Stimulated activated CD8-positive, alpha-beta memory T cell treated with anti-CD3 and anti-CD28 coated beads, Interleukin-12 subunit alpha, Interleukin-12 subunit beta, amount 100 ng/mL, for 4 hours (primary cell): ENCODE data around the gene DMRT1.
"Not testable (repeated sequence)": the region's sequence is repeated elsewhere in the genome, so short reads cannot be mapped to it uniquely, and the experiment has no call there.

Experiments used
- DNase-seq: peaks from one replicate; pipeline ENCODE4 v3.0.0-alpha.2; 2020; ENCODE audit warnings: low read depth

The DMRT1 gene

DNA sequence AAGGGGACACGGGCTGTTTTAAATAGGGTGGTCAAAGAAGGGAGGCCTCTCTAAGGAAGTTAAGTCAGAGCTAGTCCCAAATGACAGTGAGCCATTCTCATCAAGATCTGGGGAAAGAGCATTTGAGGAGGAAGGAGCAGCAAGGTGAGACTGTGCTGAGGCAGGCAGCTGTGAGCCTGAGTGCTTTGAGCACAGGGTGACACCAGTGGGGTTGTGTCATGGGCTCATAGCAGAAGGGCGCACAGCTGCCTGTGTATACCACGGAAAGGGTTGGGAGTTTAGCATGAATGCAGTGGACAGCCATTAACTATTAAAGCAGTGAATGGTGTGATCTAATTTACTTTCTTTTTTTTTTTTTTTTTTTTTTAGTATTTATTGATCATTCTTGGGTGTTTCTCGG lies 19.2 kb downstream of the DMRT1 start:
- no peak for DNase-seq

DNA sequence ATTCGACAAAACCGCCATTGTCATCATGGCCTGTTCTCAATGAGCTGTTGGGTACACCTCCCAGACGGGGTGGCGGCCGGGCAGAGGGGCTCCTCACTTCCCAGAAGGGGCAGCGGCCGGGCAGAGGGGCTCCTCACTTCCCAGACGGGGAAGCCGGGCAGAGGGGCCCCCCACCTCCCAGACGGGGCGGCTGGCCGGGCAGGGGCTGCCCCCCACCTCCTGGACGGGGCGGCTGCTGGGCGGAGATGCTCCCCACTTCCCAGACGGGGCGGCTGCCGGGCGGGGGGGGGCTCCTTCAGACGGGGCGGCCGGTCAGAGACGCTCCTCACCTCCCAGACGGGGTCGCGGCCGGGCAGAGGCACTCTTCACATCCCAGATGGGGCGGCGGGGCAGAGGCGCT lies 20.0 kb downstream of the DMRT1 start:
- not testable (repeated sequence) for DNase-seq

DNA sequence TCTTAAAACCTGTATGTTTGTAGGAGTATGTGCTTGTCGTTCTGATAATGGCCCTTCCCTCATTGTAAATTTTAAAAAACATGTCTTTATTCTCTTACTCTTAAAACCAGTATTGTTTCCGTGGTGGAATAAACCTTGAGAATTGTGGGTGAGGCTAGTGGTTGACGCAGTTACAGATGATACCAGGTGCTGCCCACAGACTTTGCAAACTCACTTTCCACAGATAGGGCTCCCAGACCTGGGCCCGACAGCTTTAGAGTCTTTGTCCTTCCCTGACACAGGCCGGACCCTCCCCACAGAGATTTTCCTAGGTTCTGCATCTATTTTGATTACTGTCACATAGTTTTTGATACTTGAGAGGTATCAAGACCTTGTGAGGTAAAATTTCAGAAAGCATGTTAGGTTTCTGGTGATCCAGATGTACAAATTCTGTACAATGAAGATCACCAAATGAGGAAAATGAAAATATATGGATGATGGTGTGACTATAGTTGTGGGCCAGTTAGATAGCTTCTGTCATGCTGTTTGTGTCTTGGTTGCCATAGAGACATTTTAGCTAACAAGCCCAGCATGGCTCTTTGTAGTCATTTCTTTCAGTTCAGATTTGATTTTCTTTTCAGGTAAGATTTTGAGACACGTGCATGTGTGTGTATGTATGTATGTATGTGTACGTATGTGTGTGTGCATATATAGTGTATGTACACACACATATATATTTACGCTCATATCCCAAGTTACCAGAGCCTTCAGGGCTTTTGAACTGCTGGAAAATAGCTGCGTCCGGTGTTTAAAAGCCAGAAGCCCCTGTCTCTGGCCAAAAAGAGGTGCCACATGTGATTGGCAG lies 33.8 kb downstream of the DMRT1 start:
- DNase-seq, result no peak

DNA sequence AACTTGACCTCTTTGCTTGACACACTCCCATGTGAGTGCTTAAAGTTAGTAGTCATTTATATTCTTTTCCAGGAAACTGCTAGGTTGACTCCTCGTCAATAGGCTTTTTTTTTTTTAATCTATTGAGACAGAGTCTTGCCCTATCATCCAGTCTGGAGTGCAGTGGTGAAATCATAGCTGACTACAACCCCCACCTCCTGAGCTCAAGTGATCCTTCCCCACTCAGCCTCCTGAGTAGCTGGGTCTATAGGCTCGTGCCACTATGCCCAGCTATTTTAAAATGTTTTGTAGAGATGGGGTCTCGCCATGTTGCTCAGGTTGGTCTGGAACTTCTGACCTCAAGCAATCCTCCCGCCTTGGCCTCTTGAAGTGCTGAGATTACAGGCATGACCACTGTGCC lies 34.9 kb downstream of the DMRT1 start:
- DNase-seq, result no peak

- no peak for DNase-seq
Measured at GRCh38 chr9:878239-878638, 36.7 kb downstream of the DMRT1 start.

DNA sequence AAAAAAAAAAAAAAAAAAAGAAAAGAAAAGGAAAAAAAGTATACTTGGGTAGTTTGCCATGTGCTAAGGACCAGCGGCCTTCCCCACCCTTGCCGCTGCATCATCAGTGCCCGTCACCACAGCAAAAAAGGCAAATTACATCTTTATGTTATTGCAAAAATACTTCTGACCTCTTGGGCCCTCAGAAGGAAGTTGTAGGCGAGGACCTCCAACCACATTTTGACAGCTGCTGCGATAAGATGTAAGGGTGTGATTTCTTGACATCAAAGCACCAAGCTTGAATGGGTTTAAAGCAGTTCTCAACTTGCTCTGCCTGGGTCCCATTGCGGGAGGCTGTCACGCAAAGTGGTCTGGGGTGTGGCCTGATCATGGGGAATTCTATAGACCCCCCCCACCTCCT lies 39.2 kb downstream of the DMRT1 start:
- no peak for DNase-seq

DNA sequence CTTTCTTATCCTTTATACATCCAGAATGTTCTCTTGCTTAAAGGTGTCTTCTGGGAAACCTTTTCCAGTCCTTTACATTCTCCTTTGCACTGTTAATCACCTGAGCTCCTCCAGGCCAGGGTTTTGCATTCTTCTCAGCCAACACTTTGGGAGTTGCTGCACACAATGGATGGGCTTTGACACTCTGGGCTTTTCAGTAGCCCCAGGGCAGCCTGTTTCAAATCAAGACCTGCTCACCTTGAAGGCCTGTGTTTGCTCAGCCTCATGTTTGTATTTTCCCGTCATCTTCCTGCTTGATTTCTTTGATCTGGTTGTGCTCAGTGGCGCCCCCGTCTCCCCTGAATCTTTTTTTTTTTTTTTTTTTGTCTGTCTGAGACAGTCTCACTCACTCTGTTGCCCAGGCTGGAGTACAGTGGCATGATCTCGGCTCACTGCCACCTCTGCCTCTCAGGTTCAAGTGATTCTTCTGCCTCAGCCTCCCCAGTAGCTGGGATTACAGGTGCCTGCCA lies 41.0 kb downstream of the DMRT1 start:
- DNase-seq, result no peak

DNA sequence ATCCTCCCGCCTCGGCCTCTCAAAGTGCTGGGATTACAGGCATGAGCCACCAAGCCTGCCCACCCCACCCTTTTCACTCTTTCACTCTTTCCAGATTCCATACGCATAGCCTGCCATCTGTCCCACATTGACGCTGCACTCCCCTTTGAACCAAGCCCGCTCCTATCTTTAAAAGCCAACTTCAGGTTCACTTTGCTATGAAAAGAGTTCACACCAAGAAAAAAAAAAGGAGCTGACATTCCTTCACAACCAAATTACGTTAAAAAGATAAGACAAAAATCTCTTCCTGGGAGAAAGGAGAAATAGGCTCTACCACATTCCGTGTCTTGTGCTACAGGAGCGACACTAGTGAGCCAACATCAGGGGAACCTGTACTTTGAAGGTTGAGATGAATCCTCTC lies 41.5 kb downstream of the DMRT1 start:
- no peak for DNase-seq

GRCh38 chr9:886886-887285 lies 45.4 kb downstream of the DMRT1 start:
- no peak for DNase-seq

DNA sequence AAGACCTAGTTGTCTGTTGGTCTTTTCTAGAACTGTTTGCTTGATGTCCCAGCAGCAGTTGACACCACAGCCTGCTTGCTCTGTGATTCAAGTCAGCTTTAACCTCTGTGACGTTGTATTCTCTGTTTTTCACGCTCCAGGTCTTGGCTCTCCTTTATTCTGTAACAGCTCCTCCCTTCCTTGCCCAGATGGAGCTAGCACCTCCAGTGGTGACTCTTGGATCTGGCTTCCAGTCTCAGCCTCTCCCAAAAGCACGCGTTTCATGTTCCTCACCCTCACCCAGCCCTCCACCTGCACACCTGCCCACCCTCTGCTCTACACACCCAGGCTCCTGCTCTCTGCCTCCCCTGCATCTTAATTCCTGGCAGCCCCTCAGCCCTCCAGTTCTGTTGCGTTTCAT lies 50.6 kb downstream of the DMRT1 start:
- DNase-seq, result no peak

DNA sequence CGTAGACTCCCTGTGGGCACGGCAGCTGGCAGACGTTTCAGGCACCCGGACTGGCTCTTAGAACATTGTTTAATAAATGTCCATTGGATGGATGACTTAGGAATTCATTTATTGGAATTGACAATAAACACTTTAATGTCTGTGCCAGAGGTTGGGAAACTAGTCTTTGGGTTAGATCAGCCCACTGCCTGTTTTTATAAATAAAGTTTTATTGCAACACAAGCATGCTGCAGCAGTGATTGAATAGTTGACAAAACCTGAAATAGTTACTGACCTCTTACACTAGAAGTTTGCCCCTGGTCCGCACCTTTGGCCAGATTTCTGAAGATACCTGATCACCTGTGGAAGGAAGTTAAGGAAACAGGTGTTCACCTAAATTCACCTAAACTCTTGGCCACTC lies 51.6 kb downstream of the DMRT1 start:
- no peak for DNase-seq

DNA sequence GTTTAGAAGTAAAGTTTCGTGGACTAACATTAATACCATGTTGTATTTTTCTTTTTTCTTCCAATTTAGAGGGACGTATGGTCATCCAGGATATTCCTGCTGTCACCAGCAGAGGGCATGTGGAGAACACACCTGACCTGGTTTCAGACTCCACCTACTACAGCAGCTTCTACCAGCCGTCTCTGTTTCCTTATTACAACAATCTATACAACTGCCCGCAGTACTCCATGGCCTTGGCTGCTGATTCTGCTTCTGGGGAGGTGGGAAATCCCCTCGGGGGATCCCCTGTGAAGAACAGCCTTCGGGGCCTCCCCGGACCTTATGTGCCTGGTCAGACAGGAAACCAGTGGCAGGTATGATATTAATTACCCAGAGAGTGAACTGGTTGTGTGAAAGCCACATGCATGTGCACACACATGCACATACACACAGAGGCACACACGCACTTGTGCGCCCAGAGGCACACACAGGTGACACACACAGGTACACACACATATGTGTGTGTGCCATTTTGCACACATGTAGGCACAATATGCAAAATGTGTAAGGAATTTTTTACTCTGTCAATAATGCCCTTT lies 52.4 kb downstream of the DMRT1 start:
- no peak for DNase-seq

- no peak for DNase-seq
Measured at GRCh38 chr9:899440-900184, 58.1 kb downstream of the DMRT1 start.

DNA sequence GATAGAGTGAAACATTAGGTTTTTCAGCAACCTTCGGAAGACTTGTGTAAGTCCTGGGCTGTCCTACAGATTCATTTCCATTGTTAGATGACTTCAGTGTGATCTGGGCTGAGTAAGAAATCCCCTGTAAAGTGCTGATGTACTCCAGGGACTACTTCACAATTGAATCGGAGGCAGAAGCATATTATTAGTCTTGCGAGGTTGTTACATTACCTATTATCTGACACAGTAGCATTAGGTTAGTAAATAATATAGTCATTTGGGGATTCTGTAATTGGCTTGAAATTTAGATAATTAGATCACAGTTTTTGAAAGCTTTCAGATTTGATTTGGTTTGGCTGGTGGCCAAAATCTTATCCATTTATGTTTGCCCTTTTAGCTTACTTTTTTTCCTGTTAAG lies 62.4 kb downstream of the DMRT1 start:
- DNase-seq, result no peak

GRCh38 chr9:905906-906305 lies 64.4 kb downstream of the DMRT1 start:
- DNase-seq, result no peak

DNA sequence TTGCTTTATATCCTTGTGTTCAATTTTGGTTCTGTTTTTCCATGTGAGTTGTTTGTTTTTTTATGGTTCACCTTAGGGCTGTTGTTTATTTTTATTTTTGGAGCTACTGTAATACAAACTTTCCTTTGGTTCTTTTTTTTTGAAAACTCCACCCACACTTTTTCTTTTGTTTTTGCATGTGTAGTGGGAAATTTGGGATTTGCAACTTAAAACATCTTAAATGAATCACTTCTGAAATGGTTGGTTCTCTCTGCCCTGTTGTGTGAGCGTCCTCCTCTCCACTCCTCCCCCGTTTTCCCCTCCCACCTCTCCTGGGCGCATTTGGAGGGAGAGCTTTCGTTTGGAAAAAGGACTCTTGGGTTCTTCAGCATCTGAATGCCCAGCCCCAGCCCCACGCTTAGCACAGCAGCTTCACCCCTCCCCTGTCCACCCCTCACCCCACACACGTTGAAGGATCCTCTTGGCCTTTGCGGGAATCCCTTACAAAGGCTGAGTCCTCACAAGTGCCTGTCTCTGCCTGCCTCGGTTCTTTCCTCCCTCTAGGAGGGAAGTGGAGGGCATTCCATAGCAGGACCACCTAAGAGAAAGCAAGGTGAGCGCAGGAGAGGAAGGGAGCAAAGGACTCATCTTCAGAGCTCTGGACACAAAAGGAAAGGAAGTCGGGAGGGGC lies 67.2 kb downstream of the DMRT1 start:
- no peak for DNase-seq

DNA sequence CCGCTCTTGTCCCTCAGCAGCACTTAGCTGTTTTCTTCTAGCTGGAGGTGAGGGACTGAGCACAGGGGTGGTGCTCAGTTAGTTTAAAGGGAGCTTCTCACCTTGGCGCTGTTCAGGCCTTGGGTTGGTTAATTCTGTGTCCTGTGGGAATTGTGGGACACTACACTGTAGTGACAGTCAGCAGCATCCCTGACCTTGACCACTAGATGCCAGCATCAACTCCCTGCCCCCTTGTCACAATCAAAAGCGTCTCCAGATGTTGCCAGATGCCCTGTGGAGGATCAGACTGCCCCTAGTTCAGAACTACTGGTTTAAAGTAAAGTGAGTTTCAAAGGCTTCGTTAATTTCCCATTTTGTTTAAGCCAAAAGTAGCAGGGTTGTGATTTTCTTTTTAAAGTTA lies 69.5 kb downstream of the DMRT1 start:
- no peak for DNase-seq

DNA sequence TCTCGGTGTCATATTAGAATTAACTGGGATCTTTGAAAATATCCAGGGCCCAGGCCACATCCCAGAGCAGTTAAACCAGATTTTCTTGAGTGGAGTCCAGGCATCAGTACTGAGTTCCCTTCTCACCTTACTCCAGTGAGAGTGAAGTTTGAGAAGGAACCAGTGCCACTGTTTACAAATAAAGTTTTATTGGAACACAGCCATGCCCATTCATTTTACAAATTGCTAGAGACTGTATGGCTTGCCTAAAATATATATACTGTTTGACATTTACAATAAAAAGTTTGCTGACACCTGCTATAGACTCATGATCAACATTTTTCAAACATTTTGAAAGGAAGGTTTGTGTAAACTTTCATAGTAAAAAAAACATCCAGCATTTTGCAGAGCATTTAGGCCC lies 71.3 kb downstream of the DMRT1 start:
- DNase-seq, result no peak

- DNase-seq, result not testable (repeated sequence)
Measured at GRCh38 chr9:913526-913925, 72.0 kb downstream of the DMRT1 start.

DNA sequence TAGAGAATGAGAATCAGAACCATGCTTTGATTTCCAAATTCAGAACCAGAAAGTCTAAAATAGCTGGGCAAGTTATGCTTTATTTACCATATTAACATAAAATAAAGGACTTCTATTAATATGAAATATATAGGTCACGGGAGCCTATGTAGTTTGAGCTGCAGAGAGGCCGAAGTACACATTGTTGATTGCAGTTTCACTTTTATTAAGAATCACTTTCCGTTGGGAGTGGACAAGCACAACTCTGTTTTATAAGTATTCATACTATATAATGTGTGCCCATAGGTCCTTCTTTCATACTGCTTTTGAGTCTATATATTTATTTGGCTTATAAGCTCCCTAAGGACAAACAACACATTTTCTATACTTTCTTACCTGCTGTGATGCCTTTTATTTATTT lies 76.2 kb downstream of the DMRT1 start:
- DNase-seq, result no peak

GRCh38 chr9:920927-921326 lies 79.4 kb downstream of the DMRT1 start:
- DNase-seq, result no peak

GRCh38 chr9:922171-922570 lies 80.7 kb downstream of the DMRT1 start:
- DNase-seq, result no peak

DNA sequence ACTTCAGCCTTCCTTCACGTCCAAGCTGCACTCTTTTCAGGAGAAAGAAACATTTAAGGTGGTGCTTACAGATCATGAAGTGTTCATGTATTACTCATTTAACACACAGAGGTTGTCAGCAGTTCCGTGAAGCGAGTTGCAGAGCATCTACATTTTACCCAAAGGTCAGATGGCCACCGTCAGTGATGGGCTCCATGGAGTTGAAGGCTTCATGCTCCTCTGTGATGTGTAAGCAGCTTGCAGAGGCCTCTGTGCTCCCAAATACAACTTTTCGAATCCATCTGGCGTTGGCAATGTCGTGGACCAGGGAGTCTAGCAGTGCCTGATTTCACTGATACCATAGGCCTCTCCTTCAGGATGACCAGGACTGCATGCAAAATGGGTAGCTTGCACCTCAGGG lies 81.2 kb downstream of the DMRT1 start:
- no peak for DNase-seq
